Left lung (tissue), 10 donors: ENCODE results near the gene DISC1. TPM values are rescaled to one million over a fixed set of nuclear protein-coding genes. Genes with fewer than 3 reads are reported as not detected.
"Not testable (repeated sequence)": the region's sequence is repeated elsewhere in the genome, so short reads cannot be mapped to it uniquely, and the experiment has no call there.

Experiments
- ATAC-seq: fragments of 200-7000 bp; cut with Tn5 transposase; one replicate; pipeline ENCODE4 v1.9.1; 2020; ENCODE audit warnings: moderate library complexity
- DNase-seq, 4 donors: peaks; one replicate each; pipeline ENCODE4 v3.0.0-alpha.2; 2013 to 2020
- H3K27ac ChIP-seq, 2 donors: fragments of 200-600 bp; sonication (generic) in 1 of 2; one replicate each; pipeline versions ENCODE4 v1.5.0 to v1.8.0; 2020 to 2021
- H3K27me3 ChIP-seq, 2 donors: fragments of 200-600 bp; sonication (generic) in 1 of 2; one replicate each; pipeline versions ENCODE4 v1.5.0 to v1.8.0; 2020 to 2021
- H3K36me3 ChIP-seq, 2 donors: fragments of 200-600 bp; sonication (generic) in 1 of 2; one replicate each; pipeline versions ENCODE4 v1.5.0 to v1.8.0; 2020 to 2021
- H3K4me1 ChIP-seq, 2 donors: fragments of 200-600 bp; one replicate each; pipeline ENCODE4 v1.8.0; 2021
- H3K4me3 ChIP-seq, 2 donors: fragments of 200-600 bp; sonication (generic) in 1 of 2; one replicate each; pipeline versions ENCODE4 v1.5.0 to v1.8.0; 2020 to 2021; ENCODE audit warnings: mild to moderate bottlenecking in 1 of 2
- H3K9me3 ChIP-seq, 2 donors: fragments of 200-600 bp; sonication (generic) in 1 of 2; one replicate each; pipeline versions ENCODE4 v1.5.0 to v1.8.0; 2020 to 2021
- intact Hi-C, 2 donors: fragments of 100-400 bp; cut with DNase I; formaldehyde crosslinking; loops; one replicate each; pipeline versions ENCODE4 v1.11.2 to v1.14.2; 2022
- polyA plus RNA-seq, 6 donors: library from polyadenylated mRNA; unstranded; fragments of 120-200 nt; gene quantifications; one replicate each; pipeline ENCODE4 v1.2.1, GENCODE V29; 2013; ENCODE audit not compliant: insufficient read length in 6 of 6
- total RNA-seq, 2 donors: library from RNA; stranded (reverse); fragmentation: NEBNext Ultra II Directional; extraction: Animal tissue kit (Norgen Biotek cat#: 25700); gene quantifications; one replicate each; pipeline ENCODE4 v1.2.1, GENCODE V29; 2021
- TF ChIP-seq, protein P1 (sequence below), 2 donors: fragments of 200-600 bp; sonication (generic) in 1 of 2; IDR thresholded peaks; one replicate each; pipeline versions ENCODE4 v1.5.0 to v1.8.0; 2021; ENCODE audit warnings: antibody characterized with exemption in 2 of 2
- donor health status: DM: no; HTN: yes; CAD: no.
- donor health status: DM: no; HTN: no; CAD: no.

The DISC1 gene
- total and polyA plus RNA-seq, 8 donors = 3.9 to 11.7 (median 10.5) TPM

DNA sequence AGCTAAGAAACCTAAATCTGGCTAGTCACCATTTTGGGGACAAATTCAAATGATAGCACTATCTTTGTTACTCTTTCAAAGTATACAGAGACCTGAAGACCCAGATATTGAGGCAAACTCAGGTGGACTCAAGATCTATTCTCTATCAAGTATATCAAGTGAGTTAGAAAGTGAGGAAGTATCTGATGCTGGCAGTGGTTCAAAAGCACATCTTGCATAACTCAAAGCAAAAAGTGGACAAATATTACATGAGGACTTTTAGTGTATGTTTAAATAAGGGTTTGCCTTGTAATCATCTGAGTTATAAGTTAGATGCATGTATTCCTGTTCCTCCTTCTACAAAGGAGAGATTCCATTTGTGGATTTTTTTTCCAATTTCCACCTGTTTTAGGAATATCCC, 338.4 kb downstream of the DISC1 start:
- no peak for DNase-seq
- Histone ChIP-seq H3K4me3 (no peak overlapping the region), H3K9me3 (no peaks in the 10 kb centered on the region), H3K4me1 (peaks cover 0 to 15% of the 10 kb centered on the region in 2 donors), H3K36me3 (no peaks in the 10 kb centered on the region), H3K27me3 (no peaks in the 10 kb centered on the region), H3K27ac (no peak overlapping the region)
- intact Hi-C loops = no loop called here
- TF ChIP-seq, protein P1, sequence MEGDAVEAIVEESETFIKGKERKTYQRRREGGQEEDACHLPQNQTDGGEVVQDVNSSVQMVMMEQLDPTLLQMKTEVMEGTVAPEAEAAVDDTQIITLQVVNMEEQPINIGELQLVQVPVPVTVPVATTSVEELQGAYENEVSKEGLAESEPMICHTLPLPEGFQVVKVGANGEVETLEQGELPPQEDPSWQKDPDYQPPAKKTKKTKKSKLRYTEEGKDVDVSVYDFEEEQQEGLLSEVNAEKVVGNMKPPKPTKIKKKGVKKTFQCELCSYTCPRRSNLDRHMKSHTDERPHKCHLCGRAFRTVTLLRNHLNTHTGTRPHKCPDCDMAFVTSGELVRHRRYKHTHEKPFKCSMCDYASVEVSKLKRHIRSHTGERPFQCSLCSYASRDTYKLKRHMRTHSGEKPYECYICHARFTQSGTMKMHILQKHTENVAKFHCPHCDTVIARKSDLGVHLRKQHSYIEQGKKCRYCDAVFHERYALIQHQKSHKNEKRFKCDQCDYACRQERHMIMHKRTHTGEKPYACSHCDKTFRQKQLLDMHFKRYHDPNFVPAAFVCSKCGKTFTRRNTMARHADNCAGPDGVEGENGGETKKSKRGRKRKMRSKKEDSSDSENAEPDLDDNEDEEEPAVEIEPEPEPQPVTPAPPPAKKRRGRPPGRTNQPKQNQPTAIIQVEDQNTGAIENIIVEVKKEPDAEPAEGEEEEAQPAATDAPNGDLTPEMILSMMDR (IDR thresholded peaks at IDR 0.05) = no peak
- ATAC-seq = no peak

- H3K4me1 ChIP-seq = peaks cover 0 to 18% of the 10 kb centered on the region in 2 donors
- intact Hi-C loops = no loop called here
- H3K4me3 ChIP-seq = no peak overlapping the region
- no peaks in the 10 kb centered on the region for H3K9me3 ChIP-seq
- ATAC-seq (no peak), DNase-seq (no peak)
- no peak overlapping the region for H3K27ac ChIP-seq
- H3K27me3 ChIP-seq = no peaks in the 10 kb centered on the region
- TF ChIP-seq, protein P1 (IDR thresholded peaks at IDR 0.05) = no peak
- no peaks in the 10 kb centered on the region for H3K36me3 ChIP-seq
These were observed 339.0 kb downstream of the DISC1 start for GRCh38 chr1:231965615-231966014.

DNA sequence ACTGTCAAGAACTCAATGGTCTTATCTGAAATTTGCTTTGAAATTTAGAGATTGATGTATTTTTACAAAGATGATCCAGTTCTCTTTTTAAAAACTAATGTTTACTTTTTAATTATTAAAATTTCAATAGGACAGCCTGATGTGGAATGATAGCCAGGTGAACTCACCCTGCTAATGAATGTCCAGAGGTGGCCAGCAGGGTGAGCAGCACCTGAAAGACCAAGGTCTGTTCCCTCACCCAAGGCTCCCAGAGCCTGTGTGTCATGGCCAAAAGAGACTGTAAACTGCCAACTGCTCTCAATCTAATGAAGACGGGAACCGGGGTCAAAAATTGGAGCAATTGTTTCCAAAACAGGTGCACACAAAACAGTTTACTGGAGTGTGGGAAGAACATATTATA, 340.4 kb downstream of the DISC1 start:
- H3K4me1 ChIP-seq = peaks cover 0 to 27% of the 10 kb centered on the region in 2 donors
- ATAC-seq (no peak), DNase-seq (no peak)
- no peak overlapping the region for H3K4me3 ChIP-seq
- no peaks in the 10 kb centered on the region for H3K36me3 ChIP-seq
- no peaks in the 10 kb centered on the region for H3K9me3 ChIP-seq
- intact Hi-C loops = no loop called here
- TF ChIP-seq, protein P1 (IDR thresholded peaks at IDR 0.05) = no peak
- H3K27me3 ChIP-seq = no peaks in the 10 kb centered on the region
- no peak overlapping the region for H3K27ac ChIP-seq

DNA sequence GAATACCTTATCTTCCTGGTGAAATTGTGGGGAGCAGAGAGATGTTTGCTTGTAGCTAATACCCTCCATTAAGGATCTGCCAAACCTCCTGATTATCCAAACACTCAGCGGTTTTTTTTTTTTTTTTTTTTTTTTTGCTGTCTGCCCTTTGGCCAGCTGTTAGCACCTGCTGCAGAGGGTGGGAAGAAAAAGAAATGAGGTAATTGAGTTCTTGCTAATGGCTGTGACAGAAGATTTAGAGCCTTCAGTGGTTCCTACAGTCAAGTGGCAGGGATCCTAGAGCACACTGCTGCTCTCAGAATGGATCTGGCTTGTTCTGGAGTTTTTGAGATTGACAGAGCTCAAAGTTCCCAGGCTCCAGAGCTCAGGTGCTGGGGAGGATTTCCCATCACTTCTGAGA, 342.5 kb downstream of the DISC1 start:
- Histone ChIP-seq H3K4me1 (peaks cover 0 to 26% of the 10 kb centered on the region in 2 donors), H3K27ac (no peak overlapping the region), H3K27me3 (no peaks in the 10 kb centered on the region), H3K36me3 (no peaks in the 10 kb centered on the region), H3K9me3 (no peaks in the 10 kb centered on the region), H3K4me3 (no peak overlapping the region)
- intact Hi-C loops = no loop called here
- DNase-seq (no peak), ATAC-seq (no peak)
- TF ChIP-seq, protein P1 (IDR thresholded peaks at IDR 0.05) = no peak

DNA sequence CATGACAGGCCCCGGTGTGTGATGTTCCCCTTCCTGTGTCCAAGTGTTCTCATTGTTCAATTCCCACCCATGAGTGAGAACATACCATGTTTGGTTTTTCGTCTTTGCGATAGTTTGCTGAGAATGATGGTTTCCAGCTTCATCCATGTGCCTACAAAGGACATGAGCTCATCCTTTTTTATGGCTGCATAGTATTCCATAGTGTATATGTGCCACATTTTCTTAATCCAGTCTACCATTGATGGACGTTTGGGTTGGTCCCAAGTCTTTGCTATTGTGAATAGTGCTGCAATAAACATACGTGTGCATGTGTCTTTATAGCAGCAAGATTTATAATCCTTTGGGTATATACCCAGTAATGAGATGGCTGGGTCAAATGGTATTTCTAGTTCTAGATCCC, 343.2 kb downstream of the DISC1 start:
- H3K27ac ChIP-seq, ATAC-seq, DNase-seq, intact Hi-C loops, H3K4me3 ChIP-seq, H3K36me3 ChIP-seq, H3K9me3 ChIP-seq, H3K27me3 ChIP-seq: not testable (repeated sequence)
- peaks cover 0 to 19% of the 10 kb centered on the region in 2 donors for H3K4me1 ChIP-seq

DNA sequence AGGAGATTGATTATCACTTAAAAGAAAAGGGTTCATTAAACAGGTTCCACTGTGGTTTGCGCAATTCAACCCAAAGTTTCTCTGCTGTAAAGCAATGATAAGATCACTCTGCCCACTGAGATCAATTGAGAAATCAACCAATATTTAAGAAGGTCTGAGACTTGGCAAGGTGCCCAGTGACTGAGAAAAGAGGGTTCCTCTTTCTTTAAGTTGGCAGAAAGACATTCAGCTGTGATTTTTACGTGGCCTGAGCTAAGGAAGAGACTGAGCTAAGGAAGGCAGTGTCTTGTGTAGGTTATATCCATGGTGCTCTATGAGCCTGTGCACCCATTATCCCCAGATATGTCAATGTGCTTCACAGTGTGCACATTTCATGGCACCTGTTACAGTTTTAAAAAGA, 344.1 kb downstream of the DISC1 start:
- TF ChIP-seq, protein P1 (IDR thresholded peaks at IDR 0.05) = no peak
- Histone ChIP-seq H3K4me1 (peaks cover 0 to 12% of the 10 kb centered on the region in 2 donors), H3K27me3 (no peaks in the 10 kb centered on the region), H3K9me3 (no peaks in the 10 kb centered on the region), H3K4me3 (no peak overlapping the region), H3K27ac (no peak overlapping the region), H3K36me3 (no peaks in the 10 kb centered on the region)
- intact Hi-C loops = no loop called here
- ATAC-seq = peak; percentile 30
- DNase-seq = no peak
